ENCODE measurements around the gene LRCH1. TPM values are rescaled to one million over a fixed set of nuclear protein-coding genes. Genes with fewer than 3 reads are reported as not detected.

LRCH1 gene
- total RNA-seq, 1 experiment from 2014 or later: 11.8 TPM

DNA sequence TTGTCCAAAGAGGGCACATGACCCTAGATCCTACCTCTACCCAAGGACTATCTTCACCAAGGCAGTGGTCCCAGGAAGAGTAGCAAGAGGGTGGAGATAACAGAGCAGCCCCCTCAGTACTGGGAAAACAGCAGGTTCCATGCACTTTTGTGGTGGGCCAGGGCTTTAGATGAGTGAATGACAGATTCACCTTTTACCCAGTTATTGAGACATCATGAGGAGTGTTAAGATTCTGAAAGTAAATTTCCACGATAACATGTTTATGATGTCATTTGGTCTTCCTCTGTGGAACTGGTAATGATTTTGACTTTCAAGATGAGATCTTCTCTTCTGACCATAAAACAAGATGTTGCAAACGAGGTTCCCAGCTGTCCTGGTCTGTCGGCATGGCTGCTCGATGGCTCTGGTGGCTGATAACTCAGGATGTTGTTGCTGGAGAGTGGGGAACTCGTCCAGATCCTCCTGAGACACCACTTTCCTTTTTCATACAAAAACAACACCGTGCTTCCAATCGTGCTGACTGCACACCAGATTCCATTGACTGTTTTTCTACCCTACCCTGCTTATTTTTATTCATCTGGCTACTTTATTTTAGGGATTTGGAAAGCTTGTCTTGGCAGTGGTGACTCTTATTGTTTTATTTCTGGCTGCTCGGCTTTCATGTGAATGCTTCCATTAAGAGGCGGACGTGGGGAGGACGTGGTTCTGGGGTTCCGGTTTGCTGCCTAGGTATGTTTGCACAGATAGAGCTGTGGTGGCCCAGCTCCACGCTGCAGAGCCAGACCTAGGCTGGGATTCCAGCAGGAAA lies 88.5 kb downstream of the LRCH1 start:
- H3K9me3 Mint-ChIP-seq: 0 out of 2 replicates have a peak, but pooled peaks cover 3% of the 10 kb centered on the region
- POLR2A ChIA-PET: no interaction called here
- H3K27ac Mint-ChIP-seq: no peak overlapping the region
- no peak for DNase-seq (ENCODE audit: low spot score)
- H3K4me3 Mint-ChIP-seq: no peak overlapping the region
- ATAC-seq: no peak
- TF ChIP-seq, protein P1, sequence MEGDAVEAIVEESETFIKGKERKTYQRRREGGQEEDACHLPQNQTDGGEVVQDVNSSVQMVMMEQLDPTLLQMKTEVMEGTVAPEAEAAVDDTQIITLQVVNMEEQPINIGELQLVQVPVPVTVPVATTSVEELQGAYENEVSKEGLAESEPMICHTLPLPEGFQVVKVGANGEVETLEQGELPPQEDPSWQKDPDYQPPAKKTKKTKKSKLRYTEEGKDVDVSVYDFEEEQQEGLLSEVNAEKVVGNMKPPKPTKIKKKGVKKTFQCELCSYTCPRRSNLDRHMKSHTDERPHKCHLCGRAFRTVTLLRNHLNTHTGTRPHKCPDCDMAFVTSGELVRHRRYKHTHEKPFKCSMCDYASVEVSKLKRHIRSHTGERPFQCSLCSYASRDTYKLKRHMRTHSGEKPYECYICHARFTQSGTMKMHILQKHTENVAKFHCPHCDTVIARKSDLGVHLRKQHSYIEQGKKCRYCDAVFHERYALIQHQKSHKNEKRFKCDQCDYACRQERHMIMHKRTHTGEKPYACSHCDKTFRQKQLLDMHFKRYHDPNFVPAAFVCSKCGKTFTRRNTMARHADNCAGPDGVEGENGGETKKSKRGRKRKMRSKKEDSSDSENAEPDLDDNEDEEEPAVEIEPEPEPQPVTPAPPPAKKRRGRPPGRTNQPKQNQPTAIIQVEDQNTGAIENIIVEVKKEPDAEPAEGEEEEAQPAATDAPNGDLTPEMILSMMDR (IDR thresholded peaks at IDR 0.05): no peak
- TF ChIP-seq ZNF671 (CRISPR knock-in tag; IDR thresholded peaks at IDR 0.05): no peak
- no peaks in the 10 kb centered on the region for H3K27me3 Mint-ChIP-seq (ENCODE audit: low read depth)
- peaks cover 33% of the 10 kb centered on the region for H3K4me1 Mint-ChIP-seq
- H3K36me3 Mint-ChIP-seq: no peaks in the 10 kb centered on the region
- CTCF ChIA-PET: interaction anchor here (1.7 kb wide), 1 partner anchor 90 kb away, joined by 4 read pairs; no protein-coding TSS in a partner anchor

DNA sequence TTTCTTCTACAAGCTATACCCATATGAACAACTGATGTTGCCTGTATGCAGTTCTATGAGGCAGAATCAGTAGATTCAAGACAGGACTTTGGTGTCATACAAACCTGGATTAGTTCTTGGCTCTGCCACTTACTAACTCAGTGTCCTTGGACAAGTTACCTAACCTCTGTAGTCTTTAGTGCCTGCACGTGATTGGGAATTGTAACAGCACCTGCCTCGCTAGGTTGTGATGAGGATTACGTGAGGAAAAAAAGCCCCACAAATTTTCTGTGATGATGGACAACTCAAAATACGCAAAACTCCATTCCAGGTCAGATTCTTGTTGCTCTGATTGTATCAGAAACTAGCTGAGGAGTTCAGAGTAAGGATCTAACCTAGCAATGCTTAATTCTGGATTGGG lies 89.3 kb downstream of the LRCH1 start:
- Mint-ChIP-seq H3K9me3 (0 out of 2 replicates have a peak, but pooled peaks cover 3% of the 10 kb centered on the region), H3K4me1 (peaks cover 30% of the 10 kb centered on the region), H3K27me3 (ENCODE audit: low read depth) (no peaks in the 10 kb centered on the region), H3K27ac (no peak overlapping the region), H3K4me3 (no peak overlapping the region), H3K36me3 (no peaks in the 10 kb centered on the region)
- CTCF ChIA-PET: interaction anchor here (1.7 kb wide), 1 partner anchor 91 kb away, joined by 4 read pairs; no protein-coding TSS in a partner anchor
- no peak for TF ChIP-seq GTF2I (CRISPR knock-in tag; conservative IDR thresholded peaks at IDR 0.05)
- no peak for TF ChIP-seq SMAD3 (CRISPR knock-in tag; IDR thresholded peaks at IDR 0.05; ENCODE audit: borderline replicate concordance)
- TF ChIP-seq, protein P2, sequence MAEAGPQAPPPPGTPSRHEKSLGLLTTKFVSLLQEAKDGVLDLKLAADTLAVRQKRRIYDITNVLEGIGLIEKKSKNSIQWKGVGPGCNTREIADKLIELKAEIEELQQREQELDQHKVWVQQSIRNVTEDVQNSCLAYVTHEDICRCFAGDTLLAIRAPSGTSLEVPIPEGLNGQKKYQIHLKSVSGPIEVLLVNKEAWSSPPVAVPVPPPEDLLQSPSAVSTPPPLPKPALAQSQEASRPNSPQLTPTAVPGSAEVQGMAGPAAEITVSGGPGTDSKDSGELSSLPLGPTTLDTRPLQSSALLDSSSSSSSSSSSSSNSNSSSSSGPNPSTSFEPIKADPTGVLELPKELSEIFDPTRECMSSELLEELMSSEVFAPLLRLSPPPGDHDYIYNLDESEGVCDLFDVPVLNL (CRISPR knock-in tag; IDR thresholded peaks at IDR 0.05; ENCODE audit: borderline replicate concordance, low read depth): no peak
- TF ChIP-seq, protein P3, sequence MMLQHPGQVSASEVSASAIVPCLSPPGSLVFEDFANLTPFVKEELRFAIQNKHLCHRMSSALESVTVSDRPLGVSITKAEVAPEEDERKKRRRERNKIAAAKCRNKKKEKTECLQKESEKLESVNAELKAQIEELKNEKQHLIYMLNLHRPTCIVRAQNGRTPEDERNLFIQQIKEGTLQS (CRISPR knock-in tag; conservative IDR thresholded peaks at IDR 0.05): no peak
- TF ChIP-seq CBFB (CRISPR knock-in tag; IDR thresholded peaks at IDR 0.05; ENCODE audit: low read depth): no peak
- TF ChIP-seq RORB (CRISPR knock-in tag; IDR thresholded peaks at IDR 0.05): no peak
- TF ChIP-seq ZNF219 (CRISPR knock-in tag; IDR thresholded peaks at IDR 0.05; ENCODE audit: borderline replicate concordance): no peak
- no peak for TF ChIP-seq ATF1 (CRISPR knock-in tag; IDR thresholded peaks at IDR 0.05)
- no peak for TF ChIP-seq CREM (CRISPR knock-in tag; IDR thresholded peaks at IDR 0.05)
- TF ChIP-seq ETV6 (CRISPR knock-in tag; IDR thresholded peaks at IDR 0.05): no peak
- TF ChIP-seq, protein P4, sequence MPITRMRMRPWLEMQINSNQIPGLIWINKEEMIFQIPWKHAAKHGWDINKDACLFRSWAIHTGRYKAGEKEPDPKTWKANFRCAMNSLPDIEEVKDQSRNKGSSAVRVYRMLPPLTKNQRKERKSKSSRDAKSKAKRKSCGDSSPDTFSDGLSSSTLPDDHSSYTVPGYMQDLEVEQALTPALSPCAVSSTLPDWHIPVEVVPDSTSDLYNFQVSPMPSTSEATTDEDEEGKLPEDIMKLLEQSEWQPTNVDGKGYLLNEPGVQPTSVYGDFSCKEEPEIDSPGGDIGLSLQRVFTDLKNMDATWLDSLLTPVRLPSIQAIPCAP (CRISPR knock-in tag; IDR thresholded peaks at IDR 0.05): no peak
- TF ChIP-seq ZNF317 (CRISPR knock-in tag; IDR thresholded peaks at IDR 0.05; ENCODE audit: borderline replicate concordance, low read depth): no peak
- TF ChIP-seq, protein P5, sequence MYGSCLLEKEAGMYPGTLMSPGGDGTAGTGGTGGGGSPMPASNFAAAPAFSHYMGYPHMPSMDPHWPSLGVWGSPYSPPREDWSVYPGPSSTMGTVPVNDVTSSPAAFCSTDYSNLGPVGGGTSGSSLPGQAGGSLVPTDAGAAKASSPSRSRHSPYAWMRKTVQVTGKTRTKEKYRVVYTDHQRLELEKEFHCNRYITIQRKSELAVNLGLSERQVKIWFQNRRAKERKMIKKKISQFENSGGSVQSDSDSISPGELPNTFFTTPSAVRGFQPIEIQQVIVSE (CRISPR knock-in tag; IDR thresholded peaks at IDR 0.05; ENCODE audit: borderline replicate concordance): no peak
- TF ChIP-seq TEAD4 (CRISPR knock-in tag; IDR thresholded peaks at IDR 0.05): no peak
- no peak for TF ChIP-seq ZNF396 (CRISPR knock-in tag; IDR thresholded peaks at IDR 0.05; ENCODE audit: borderline replicate concordance)
- DNase-seq (ENCODE audit: low spot score) (no peak), ATAC-seq (no peak)
- POLR2A ChIA-PET: no interaction called here
